Endothelial cell (in vitro differentiated cells): ENCODE results near the gene MAGI3. TPM values are rescaled to one million over a fixed set of nuclear protein-coding genes. Genes with fewer than 3 reads are reported as not detected.

Source experiments
- DNase-seq: peaks from one replicate; pipeline ENCODE4 v3.0.0; 2021; ENCODE audit warnings: low spot score
- H3K27ac Mint-ChIP-seq: one replicate; pipeline ENCODE4 v1.8.0; 2021; ENCODE audit warnings: mixed read lengths, inconsistent platforms; ENCODE audit not compliant: unreplicated experiment
- H3K27me3 Mint-ChIP-seq: one replicate; pipeline ENCODE4 v1.8.0; 2021; ENCODE audit warnings: mild to moderate bottlenecking, moderate library complexity, mixed read lengths, inconsistent platforms; ENCODE audit not compliant: unreplicated experiment
- H3K36me3 Mint-ChIP-seq: one replicate; pipeline ENCODE4 v1.8.0; 2021; ENCODE audit warnings: mild to moderate bottlenecking, low read depth, mixed read lengths, inconsistent platforms; ENCODE audit not compliant: unreplicated experiment
- H3K4me1 Mint-ChIP-seq: one replicate; pipeline ENCODE4 v1.8.0; 2021; ENCODE audit warnings: mild to moderate bottlenecking, mixed read lengths, inconsistent platforms; ENCODE audit not compliant: unreplicated experiment
- H3K4me3 Mint-ChIP-seq: one replicate; pipeline ENCODE4 v1.8.0; 2021; ENCODE audit warnings: mild to moderate bottlenecking, mixed read lengths, inconsistent platforms; ENCODE audit not compliant: unreplicated experiment
- H3K9me3 Mint-ChIP-seq: one replicate; pipeline ENCODE4 v1.8.0; 2021; ENCODE audit warnings: mixed read lengths, inconsistent platforms; ENCODE audit not compliant: unreplicated experiment
- total RNA-seq: library from RNA; stranded (reverse); fragmentation: NEBNext Ultra II Directional; extraction: Animal tissue kit (Norgen Biotek cat#: 25700); gene quantifications from one replicate; pipeline ENCODE4 v1.2.1, GENCODE V29; 2021; ENCODE audit not compliant: unreplicated experiment
- TF ChIP-seq, protein P1 (sequence below): fragments of 200-600 bp; sonication (generic); IDR thresholded peaks from one replicate; pipeline ENCODE4 v1.5.0; 2021; ENCODE audit warnings: antibody characterized with exemption; ENCODE audit not compliant: unreplicated experiment

MAGI3 gene
- total RNA-seq, 1 donor from 2014 or later = 18.9 TPM

DNA sequence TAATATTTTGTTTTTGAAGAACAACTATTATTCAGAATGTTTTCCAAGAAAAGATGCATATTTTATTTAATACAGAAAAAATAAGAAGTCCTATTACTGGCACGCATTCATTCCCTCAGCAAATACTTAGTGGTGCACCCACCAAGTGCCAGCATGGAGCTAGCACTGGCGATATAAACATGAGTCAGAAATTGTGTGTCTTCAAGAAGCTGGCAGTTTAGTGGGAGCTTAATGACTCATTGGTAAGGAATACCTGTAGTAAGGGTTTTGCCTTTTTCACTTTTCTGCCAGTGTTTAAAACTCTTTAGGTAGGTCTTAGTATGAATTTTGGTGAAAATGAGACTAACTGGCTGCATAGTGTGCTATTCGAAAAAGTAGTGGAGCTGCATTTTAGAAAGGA is 6.3 kb downstream of the MAGI3 start:
- TF ChIP-seq, protein P1, sequence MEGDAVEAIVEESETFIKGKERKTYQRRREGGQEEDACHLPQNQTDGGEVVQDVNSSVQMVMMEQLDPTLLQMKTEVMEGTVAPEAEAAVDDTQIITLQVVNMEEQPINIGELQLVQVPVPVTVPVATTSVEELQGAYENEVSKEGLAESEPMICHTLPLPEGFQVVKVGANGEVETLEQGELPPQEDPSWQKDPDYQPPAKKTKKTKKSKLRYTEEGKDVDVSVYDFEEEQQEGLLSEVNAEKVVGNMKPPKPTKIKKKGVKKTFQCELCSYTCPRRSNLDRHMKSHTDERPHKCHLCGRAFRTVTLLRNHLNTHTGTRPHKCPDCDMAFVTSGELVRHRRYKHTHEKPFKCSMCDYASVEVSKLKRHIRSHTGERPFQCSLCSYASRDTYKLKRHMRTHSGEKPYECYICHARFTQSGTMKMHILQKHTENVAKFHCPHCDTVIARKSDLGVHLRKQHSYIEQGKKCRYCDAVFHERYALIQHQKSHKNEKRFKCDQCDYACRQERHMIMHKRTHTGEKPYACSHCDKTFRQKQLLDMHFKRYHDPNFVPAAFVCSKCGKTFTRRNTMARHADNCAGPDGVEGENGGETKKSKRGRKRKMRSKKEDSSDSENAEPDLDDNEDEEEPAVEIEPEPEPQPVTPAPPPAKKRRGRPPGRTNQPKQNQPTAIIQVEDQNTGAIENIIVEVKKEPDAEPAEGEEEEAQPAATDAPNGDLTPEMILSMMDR = no peak
- Mint-ChIP-seq H3K4me1 (peaks cover 8% of the 10 kb centered on the region), H3K9me3 (no peaks in the 10 kb centered on the region), H3K36me3 (no peaks in the 10 kb centered on the region), H3K4me3 (no peak overlapping the region), H3K27ac (no peak overlapping the region), H3K27me3 (peaks cover 4% of the 10 kb centered on the region)
- no peak for DNase-seq

DNA sequence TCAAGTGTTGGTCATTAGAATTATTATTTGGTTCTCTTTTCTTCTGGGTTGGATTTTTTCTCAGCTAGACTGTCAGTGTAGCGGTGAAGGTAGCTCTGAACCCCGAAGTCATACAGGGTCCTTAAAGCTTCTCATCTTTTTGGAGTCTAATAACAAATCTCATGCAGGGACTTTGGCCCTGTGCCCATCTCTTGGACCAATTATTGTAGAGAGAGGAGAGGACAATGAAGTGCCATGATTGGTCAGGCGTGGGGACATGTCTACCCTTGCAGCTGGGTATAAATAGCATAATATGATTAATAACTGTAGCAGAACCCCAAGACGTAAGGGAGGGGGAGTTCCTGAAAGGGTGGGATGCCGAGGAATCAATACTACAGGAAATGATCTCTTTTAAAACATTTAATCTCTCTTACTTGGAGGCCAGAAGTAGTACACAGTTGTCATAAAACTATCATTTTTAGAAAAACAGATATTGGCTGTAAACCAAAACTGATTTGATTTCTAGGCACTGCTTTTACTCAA is 8.8 kb downstream of the MAGI3 start:
- no peaks in the 10 kb centered on the region for H3K27me3 Mint-ChIP-seq
- no peak for DNase-seq
- peaks cover 13% of the 10 kb centered on the region for H3K4me1 Mint-ChIP-seq
- no peaks in the 10 kb centered on the region for H3K36me3 Mint-ChIP-seq
- TF ChIP-seq, protein P1 = no peak
- H3K9me3 Mint-ChIP-seq = no peaks in the 10 kb centered on the region
- H3K4me3 Mint-ChIP-seq = no peak overlapping the region
- no peak overlapping the region for H3K27ac Mint-ChIP-seq

DNA sequence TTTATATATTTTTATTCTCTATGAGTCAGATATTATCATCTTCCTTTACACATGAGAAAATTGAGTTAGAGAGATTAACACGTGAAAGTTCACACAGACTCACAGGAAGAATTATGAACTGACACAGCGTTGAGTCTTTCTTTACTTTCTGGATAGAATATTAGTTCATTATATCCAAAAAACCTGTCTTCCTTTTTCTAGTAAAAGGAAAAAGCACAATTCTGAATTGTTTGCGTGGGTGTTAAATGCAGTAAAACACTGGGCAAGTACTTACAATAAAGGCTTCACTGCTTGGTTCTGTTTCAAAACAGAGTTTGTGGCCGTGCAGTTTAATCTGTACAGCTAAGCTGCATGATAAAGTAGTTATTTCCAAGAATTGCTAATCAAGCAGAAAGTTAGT is 10.8 kb downstream of the MAGI3 start:
- TF ChIP-seq, protein P1 = no peak
- DNase-seq = no peak
- no peaks in the 10 kb centered on the region for H3K9me3 Mint-ChIP-seq
- H3K36me3 Mint-ChIP-seq = no peaks in the 10 kb centered on the region
- no peaks in the 10 kb centered on the region for H3K27me3 Mint-ChIP-seq
- H3K4me3 Mint-ChIP-seq = no peak overlapping the region
- H3K4me1 Mint-ChIP-seq = peaks cover 13% of the 10 kb centered on the region
- no peak overlapping the region for H3K27ac Mint-ChIP-seq

DNA sequence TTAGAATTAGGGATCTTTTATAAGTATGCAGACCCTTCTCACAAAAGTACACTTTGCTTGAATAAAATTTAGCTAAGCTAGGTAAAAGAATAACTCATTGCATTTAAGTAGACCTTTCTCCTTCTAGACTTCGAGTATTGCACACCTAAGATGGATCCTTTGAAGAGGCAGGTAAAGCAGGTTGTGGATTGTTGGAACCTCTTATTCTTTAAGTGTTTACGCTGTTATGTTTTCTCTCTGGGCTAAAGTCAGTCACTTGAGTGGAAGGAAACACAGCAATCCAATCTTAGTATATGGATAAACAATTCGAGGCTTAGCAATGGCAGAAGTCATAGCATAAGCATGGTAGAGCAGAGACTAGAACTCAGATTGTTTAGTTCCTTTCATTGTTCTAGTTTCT is 11.4 kb downstream of the MAGI3 start:
- no peak overlapping the region for H3K27ac Mint-ChIP-seq
- DNase-seq = no peak
- no peaks in the 10 kb centered on the region for H3K36me3 Mint-ChIP-seq
- no peak overlapping the region for H3K4me3 Mint-ChIP-seq
- H3K9me3 Mint-ChIP-seq = no peaks in the 10 kb centered on the region
- TF ChIP-seq, protein P1 = no peak
- no peaks in the 10 kb centered on the region for H3K27me3 Mint-ChIP-seq
- H3K4me1 Mint-ChIP-seq = peaks cover 13% of the 10 kb centered on the region

DNA sequence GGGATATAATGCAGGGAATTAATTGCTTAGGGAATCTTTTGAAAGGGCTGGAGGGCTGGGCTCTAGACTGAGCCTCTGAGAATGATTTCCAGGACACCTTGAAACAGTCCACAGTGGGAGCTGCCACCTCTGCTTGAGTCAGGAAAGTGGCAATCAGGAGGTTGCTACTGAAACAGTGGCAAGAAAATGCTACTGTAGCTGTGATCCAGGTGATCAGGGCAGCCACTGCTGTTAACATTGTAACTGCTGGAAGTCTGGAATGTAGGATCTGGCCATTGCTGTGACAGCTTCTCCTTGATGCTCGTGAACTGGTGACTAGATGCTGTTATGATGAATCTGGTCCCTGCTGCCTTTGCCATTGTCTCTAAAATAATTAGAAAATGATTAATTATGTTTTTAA is 12.8 kb downstream of the MAGI3 start:
- no peak for DNase-seq
- Mint-ChIP-seq H3K27me3 (no peaks in the 10 kb centered on the region), H3K36me3 (no peaks in the 10 kb centered on the region), H3K27ac (no peak overlapping the region), H3K4me1 (peaks cover 13% of the 10 kb centered on the region), H3K4me3 (no peak overlapping the region), H3K9me3 (no peaks in the 10 kb centered on the region)
- TF ChIP-seq, protein P1 = no peak
